GM18951 (cell line): ENCODE data around the gene TRDMT1.

Experiments used
- POLR2A ChIP-seq: IDR thresholded peaks from 4 replicates; pipeline ENCODE4 v1.6.1; 2011; ENCODE audit warnings: mild to moderate bottlenecking; ENCODE audit not compliant: insufficient read length, insufficient read depth; ENCODE audit errors: extremely low read depth
- in situ Hi-C: fragments of 300-500 bp; cut with MboI; formaldehyde crosslinking; loops from one replicate; pipeline ENCODE4 v1.12.0; 2022; ENCODE audit warnings: low sequenced_read_pairs, mixed read lengths, inconsistent platforms; ENCODE audit not compliant: unreplicated experiment

Gene TRDMT1

GRCh38 chr10:17171141-17171641 lies 30.3 kb downstream of the TRDMT1 start:
- in situ Hi-C loops = no loop called here
- TF ChIP-seq POLR2A = no peak

- TF ChIP-seq POLR2A = no peak
- in situ Hi-C loops = no loop called here
Observed at GRCh38 chr10:17169803-17170202, 31.7 kb downstream of the TRDMT1 start.

GRCh38 chr10:17166699-17167098 lies 34.8 kb downstream of the TRDMT1 start:
- TF ChIP-seq POLR2A = no peak
- in situ Hi-C loops = no loop called here

GRCh38 chr10:17162828-17163227 lies 38.6 kb downstream of the TRDMT1 start:
- in situ Hi-C loops = no loop called here
- TF ChIP-seq POLR2A = no peak

- TF ChIP-seq POLR2A = no peak
- in situ Hi-C loops = no loop called here
Observed at GRCh38 chr10:17161775-17162174, 39.7 kb downstream of the TRDMT1 start.

DNA sequence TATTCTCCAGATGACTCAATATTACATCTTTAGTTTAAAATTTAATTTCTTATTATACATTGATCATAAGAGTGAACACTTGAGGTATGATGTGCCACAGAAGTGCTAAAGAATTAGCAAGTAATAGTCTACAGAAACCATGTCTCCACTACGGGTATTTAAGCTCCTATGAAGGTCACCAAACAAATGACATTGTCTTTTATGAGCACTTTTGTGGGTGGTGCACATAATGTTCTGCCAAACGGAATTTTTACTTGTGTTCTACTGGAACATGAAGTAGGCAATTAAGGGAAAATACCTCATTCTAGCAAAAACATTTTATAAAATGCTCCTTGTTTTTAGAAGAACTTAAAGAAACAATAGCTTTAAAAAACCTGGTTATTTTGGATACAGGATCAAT lies 44.4 kb downstream of the TRDMT1 start:
- in situ Hi-C loops = no loop called here
- TF ChIP-seq POLR2A = no peak

GRCh38 chr10:17155826-17156225 lies 45.6 kb downstream of the TRDMT1 start:
- in situ Hi-C loops = no loop called here
- TF ChIP-seq POLR2A = no peak

DNA sequence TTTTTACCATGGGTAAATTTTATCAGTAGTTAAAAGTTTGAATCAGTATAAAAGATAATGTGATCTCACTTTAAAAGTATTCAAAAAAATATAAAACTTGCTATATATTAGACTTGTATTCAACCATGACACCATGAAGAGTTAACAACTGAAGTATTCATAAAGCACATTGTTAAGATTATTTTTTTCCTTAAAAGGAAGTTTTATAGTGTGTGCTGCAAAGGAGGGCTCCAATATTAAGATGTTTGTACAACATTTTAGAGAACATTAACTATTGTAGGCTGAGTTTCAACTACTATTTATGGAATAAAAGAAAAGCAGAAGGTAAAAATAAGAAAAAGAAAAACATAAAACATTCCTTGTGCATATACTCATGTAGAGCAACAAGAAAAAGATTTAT lies 47.4 kb downstream of the TRDMT1 start:
- in situ Hi-C loops = no loop called here
- no peak for TF ChIP-seq POLR2A

DNA sequence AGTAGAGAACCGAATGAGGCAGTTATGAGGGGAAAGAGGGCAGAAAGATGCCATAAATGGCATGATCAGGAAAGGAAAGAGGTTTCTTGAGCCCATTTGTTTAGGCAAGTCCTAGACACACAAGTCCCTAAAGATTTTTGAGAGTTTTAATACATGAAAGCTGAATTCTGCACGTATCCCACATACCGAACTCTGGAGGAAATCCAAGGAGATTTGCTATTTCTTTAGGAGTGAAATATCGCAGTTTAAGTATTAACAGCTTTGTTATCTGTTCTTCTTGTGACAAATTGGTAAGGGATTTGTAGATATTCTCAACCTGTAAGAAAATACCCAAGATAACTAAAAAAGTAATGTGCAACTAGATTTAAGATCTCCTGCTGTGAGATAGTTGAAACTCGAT lies 48.2 kb downstream of the TRDMT1 start:
- in situ Hi-C loops = no loop called here
- no peak for TF ChIP-seq POLR2A

GRCh38 chr10:17151716-17152115 lies 49.8 kb downstream of the TRDMT1 start:
- TF ChIP-seq POLR2A = no peak
- in situ Hi-C loops = no loop called here

DNA sequence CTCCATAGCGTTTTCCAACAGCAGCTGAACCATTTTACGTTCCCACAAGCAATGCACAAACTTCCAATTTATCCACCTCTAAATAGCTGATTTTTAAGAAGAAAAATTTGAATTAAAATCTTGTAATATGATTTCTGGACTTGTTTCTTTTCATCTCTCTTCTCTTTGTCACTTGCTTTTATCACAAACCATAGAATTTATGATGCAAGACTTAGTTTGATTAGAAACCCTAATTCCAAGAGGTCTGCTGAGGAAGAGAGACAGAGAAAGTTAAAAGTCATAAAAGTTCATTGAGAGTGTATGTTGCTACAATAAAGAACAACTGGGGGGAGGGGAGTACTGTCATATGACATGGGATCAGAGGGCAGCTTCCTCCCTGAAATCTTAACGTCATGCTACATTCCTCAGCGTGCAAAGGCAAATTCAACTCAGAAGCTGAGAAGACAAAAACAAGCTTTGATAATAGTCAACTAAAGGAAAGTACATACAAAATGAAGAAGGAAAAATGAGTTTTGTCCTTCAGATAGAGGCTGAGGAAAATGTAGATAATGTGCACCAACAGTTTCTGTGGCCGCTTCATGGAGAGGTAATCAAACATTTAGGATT lies 53.5 kb downstream of the TRDMT1 start:
- in situ Hi-C loops = no loop called here
- TF ChIP-seq POLR2A = no peak

DNA sequence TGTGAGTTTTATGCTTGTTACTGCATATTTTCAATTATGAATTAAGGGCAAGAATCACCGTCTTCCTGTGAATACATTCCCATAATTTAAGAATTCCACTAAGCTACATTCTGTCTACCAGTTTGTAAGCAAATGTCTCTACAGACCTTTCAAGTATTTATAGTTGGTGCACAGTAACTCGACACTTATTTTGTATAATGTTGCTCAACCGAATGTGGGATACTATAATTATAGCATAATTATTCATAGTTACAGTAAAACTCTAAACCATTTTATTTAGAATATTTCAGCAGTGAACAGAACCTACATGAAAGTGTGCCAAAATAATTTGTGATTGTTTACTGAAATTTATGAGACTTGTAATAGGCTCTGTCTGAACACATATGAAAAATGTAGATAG lies 54.6 kb downstream of the TRDMT1 start:
- in situ Hi-C loops = no loop called here
- TF ChIP-seq POLR2A = no peak

DNA sequence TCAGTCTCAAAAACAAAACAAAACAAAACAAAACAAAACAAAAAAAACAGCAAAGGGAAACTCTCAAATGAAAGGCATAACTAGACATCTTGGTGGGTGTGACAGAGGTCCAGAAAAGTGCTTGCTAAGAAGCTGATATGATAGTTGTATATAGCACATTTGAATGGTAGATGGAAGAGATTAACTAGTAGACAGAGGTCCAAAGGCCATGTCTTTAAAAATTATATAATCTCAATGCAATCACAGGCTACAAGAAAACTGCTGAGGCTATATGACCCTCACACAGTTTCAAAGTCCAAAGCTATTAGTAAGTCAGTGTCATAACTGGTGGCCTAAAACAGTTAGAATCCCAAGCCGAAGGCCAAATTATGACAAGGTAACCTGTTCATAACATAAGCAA lies 56.2 kb downstream of the TRDMT1 start:
- in situ Hi-C loops = no loop called here
- no peak for TF ChIP-seq POLR2A

- in situ Hi-C loops = no loop called here
- TF ChIP-seq POLR2A = no peak
Observed at GRCh38 chr10:17144757-17145156, 56.7 kb downstream of the TRDMT1 start.

DNA sequence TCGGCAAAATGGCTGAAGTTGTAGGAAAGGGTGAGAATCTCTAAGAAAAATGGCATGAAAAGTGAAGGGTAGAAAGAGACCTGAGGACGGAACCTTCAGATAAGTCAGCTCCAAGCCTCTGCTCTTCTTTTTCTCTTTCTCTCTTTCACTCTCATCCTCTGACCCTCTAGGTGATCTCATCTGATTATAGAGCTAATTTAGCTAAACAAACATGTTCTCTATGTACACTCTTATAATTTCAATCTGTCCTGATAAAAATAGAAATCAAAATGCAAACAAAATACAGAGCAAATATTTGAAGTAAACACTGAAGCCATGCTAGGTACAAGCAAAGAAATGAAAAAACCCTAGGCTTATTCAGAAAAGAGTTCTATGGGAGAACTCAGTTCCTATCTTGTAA lies 57.4 kb downstream of the TRDMT1 start:
- TF ChIP-seq POLR2A = no peak
- in situ Hi-C loops = no loop called here

- TF ChIP-seq POLR2A = no peak
- in situ Hi-C loops = no loop called here
Observed at GRCh38 chr10:17143055-17143690, 58.3 kb downstream of the TRDMT1 start.
